Superior temporal gyrus (tissue), 1 donor: ENCODE measurements around the gene GRB10.

Experiments
- DNase-seq: peaks from one replicate; pipeline ENCODE4 v3.0.0-alpha.2; 2016; ENCODE audit errors: extremely low spot score

The GRB10 gene

DNA sequence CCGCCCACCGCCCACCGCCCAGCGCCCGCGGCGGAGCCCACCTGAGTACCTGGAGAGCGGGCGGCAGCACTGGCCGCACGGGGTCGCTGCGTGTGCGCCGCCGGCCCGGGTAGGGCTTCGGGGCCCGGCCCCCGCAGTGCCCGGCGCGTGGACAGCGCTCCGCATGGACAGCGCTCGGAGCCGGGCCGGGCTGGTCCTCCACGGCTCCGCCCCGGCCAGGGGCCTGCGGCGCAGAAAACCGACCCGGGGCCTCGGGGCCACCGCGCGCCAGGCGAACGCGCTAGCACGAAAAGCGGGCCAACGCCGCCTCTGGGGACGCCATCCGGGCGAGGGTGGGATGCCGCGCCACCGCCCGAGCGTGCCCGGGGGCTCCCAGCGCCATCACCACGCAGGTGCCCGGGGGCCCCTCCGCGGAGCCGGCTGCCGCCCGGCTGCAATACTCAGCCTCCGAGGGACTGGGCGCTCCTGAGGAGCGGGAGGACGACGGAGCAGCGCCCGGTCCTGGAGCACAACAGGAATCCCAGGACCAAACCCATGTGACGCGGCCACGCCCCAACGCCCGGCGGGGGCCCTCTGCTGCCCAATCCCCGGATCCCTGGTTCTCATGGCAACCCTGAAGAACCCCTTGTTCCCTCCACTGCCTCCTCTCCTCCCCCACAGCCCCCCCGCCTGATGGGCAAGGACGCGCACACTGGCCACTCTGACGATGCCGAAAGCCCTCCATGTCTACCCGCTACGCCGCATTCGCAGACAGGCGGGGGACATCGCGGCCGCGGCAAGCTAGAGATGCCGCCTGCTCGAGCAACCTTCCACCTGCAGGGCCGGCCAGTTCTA, at the start of gene GRB10:
Gene GRB10, minus strand, starts transcription at position 522 of the 834 bp plus-strand sequence. CDS start 50,574 bp downstream, outside the sequence.
- DNase-seq, result peak; percentile 79

DNA sequence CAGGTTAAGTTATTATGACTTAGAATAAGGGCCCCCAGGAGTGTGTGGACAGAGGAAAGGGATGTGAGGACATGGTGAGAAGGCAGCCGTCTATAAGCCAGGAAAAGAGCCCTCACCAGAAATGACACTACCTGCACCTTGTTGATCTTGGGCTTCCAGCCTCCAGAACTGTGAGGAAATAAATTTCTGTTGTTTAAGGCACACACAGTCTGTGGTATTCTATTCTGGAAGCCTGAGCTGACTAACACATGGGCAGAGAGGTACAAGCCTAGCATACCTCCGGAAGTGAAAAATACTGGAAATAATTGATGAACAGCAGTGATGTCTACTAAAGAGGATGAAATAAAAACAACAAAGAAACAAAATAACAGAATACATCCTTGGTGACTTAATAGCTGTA, 46.1 kb upstream of the GRB10 start:
- no peak for DNase-seq

DNA sequence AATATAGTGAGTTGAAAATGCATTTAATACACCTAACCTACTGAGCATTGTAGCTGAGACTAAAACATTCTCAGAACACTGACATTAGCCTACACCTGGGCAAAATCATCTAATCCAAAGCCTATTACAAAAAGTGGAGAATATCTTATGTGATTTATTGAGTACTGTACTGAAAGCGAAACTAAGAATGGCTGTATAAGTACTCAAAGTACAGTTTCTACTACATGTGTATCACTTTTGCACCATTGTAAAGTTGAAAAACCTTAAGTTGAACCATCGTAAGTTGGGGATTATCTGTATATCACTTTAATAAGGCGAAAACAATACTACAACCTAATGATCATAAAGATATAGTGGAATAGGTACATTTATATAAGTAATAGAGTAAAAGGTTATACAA, 45.4 kb upstream of the GRB10 start:
- no peak for DNase-seq

DNA sequence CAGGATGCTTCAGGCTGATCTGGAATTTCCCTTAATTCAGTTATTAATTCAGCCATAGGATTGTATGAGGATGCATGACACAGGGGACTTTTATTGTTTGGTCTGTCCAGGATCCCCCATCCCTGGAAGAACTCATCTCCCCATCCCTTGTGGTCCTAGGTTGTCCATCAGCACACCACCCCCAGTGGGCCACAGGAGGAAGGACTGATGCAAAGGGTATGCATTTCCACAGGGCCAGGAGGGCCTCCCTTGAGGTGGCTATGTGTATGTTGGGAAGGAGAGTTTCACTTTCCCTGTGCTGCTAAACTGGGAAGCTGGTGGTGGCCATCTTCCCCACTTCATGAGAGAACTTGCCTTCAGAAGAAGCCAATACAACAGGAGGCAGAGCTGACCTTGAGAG, 44.6 kb upstream of the GRB10 start:
- no peak for DNase-seq

DNA sequence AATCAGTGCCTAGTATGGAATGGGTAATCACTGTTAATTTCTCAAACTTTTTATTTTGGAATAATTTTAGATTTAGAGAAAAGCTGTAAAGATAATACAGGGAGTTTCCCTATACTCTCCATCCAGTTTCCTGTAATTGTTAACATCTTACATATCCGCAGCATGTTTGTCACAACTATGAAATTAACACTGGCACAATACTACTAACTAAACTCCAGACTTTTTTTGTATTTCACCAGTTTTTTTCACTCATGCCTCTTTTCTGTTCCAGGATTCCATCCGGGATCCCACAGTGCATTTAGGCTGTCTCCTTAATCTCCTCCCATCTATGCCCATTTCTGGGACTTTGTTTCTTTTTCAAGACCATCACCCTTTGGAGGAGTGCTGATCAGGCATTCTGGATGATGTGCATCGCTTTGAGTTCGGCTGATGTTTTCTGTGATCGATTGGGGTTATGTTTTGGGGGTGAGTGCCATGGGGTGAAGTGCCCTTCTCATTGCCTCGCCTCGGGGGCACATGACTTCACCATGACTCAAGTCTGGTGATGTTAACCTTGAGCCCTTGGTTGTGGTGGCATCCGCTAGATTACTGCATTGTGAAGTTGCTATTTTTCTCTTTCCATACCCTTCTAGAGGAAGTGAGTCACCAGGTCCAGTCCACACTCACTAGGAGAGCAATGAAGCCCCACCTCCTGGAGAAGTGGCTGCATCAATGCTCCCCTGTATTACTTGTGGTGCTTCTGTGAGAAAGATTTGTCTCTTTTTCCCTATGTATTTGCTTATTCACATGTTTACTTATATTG, 43.9 kb upstream of the GRB10 start:
- DNase-seq, result no peak

DNA sequence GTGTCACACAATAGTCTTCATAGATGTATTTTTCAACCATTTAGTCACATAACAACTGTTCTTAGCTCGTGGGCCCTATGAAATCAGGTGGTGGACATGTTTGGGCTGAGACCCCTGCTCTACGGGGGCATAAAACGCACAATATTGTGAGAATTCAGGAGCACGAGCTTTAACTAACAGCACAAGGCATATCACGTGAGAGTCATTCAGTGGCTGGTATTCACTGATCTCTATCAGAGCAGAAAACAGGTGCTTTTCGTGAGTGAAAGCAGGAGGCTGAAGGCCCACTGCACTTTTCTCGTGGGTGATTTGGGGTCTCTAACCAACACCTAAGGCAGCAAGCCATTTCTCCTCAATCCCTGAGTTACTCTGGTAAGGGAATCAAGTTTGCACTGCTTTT, 42.8 kb upstream of the GRB10 start:
- no peak for DNase-seq

DNA sequence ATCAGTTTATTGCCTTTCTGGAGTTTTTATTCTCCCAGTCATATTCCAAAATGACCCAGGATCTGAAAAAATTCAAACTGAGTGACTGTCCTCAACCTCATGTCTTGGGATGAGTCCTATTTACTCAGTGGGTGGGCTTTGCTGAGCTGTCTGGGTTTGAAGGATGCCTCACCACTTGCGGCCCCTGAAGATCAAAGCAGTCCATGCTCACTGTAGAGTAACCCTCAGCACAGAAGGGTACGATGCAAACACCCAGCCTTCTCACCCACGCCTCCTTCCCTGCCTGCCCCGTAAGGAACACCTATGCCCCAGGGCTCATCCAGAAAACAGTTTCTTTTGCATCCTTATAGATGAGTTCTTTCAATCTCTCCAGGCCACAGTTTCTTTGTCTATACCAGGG, 42.2 kb upstream of the GRB10 start:
- no peak for DNase-seq

DNA sequence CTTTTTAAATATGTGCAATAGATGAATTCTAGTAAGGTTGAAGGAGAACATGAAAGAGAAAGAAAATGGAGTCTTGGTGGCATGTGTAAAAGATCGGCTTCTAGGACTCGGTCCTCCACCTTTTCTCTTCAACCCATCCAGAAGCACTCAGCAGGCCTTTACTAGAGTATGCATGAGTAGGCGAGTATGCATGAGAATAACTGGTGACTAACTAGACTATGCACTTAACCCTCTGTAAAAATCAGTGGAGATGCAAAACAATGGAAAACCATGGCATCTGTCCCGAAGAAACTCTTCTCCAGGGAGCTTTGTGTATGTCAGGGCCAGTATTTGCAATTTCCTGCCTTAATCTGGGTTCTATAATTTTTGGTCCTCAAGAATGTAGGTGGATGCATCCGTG, 40.0 kb upstream of the GRB10 start:
- DNase-seq, result no peak

DNA sequence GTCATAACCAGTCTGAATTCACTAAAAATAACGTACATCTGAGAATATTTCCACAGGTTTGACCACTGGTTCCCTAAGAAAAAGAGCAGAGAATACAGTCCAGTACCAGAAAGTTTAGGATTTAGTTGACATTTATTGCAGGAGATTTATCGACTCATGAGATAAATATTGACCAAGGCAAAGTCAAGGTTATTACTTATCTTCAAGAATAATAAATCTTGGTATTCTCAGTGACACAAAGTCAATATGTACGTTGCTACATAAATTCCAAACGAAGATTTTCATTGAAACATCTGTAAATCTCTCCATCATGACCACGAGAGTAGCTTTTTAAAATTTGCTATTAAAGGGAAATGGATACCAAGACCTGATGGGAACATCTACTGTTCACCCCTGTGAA, 39.4 kb upstream of the GRB10 start:
- no peak for DNase-seq

DNA sequence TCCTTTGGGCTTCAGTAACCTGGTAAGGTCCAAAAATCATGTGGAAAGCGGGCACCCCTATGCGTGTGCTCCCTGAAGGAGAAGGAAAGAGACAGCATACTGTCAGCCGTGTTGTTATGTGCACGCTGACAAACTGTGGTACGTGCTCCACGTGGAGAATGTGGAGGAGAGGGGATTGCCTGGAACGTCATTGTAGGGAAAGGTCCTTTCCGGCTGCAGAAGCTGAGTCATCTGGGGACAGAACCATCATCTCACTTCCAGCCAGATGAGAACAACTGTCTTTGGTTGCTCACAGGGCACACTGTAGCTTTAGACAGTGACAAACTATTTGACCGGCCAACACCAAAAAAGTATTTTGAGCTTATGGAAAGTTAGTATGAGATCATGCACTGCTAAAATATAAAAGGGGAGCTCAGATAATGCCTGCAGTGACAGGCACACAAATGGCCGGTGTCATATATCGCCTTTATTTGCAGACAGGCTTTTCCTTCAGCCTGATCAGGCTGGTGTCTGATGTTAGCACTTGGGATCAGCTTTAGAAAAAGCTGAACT, 38.8 kb upstream of the GRB10 start:
- no peak for DNase-seq

DNA sequence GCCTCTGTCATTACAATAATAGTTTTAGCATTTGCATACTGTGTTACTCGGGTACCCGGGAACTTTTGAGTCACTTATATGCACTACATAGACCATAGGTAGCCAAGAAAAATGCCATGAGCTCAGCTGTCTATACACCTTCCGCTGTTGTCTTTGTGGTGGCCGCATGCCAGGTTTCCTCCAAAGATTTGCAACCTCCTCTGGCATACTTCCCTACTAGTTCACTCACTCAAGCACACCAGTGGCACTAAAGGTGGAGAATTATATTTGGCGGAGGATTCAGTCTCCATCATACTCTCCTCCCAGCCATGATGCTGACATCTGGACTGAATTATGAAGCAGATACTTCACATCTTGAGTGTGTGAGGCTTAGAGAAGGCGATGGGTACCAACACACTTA, 35.6 kb upstream of the GRB10 start:
- DNase-seq, result no peak

DNA sequence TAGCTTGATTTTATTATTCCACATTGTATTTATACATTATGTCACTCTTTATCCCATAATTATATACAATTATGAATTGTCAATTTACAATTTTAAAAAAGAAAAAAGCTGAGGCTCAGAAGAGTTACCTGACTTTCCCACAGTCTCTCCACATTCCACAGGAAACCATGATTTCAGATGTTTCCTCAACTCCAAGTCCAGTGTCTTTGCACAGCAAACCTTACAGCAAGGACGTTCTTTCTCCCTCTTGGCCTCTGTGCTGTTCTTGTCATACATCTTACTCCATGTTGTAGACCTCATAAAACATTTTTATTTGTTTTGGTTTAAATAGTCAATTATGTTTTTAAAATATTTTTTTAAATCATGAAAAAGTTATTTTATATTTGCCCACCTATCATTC, 34.9 kb upstream of the GRB10 start:
- no peak for DNase-seq

DNA sequence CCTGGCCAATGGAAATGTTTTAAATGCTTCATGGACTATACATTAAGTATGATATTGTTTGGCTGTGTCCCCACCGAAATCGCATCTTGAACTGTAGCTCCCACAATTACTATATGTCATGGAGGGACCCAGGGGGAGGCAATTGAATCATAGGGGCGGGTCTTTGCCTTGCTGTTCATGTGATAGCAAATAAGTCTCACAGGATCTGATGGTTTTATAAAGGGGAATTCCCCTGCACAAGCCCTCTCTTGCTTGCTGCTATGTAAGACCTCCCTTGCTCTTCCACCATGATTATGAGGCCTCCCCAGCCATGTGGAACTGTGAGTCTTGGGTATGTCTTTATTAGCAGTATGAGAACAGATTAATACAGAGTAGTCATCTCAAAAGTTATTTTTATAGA, 32.4 kb upstream of the GRB10 start:
- DNase-seq, result no peak

DNA sequence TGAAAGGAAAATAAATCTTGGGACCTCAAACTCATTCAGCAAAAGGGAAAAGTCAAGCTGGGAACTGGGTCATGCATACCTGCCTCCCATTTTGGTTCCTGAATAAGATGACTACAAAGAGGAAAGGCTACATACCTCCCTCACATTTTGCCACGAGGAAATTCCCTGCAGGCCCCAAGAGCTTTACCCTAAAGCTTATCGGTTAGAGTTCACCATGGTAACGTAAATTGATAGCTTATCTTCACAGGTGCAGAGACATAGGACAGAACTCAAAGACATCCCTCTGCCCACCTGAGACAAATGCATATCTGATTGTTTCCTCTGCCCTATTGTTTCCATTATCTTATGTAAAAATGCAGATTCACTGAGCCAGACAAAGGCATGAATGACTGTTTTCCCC, 31.5 kb upstream of the GRB10 start:
- DNase-seq, result no peak

DNA sequence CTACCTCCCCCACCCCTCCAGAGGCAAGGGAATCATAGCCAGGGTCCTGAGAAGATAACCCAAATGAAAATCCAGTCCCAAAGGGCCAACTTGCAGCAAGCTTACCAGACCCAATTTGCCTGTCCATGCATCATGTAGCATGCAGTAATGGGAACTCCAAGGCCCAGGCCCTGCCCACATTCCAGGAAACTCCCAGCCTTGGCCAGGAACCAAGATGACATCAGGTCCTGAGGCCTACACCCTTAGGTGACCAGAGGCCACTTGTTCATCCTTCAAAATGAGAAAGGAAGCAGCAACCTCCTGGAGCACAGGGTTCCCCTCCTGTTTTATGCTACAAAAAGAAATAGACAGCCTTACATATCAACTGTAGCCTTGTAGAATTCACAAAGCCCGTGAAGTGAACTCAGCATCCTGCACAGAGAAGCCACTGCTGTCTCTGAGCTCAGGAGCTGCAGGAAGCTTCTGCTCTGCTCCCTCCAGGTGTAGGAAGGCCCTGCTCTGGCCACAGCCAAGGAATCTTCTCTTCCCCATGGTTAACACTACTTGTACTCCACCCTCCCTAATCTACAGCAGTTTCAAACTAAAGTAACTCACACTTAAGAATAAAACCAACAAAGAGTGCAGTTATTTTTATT, 30.3 kb upstream of the GRB10 start:
- no peak for DNase-seq

DNA sequence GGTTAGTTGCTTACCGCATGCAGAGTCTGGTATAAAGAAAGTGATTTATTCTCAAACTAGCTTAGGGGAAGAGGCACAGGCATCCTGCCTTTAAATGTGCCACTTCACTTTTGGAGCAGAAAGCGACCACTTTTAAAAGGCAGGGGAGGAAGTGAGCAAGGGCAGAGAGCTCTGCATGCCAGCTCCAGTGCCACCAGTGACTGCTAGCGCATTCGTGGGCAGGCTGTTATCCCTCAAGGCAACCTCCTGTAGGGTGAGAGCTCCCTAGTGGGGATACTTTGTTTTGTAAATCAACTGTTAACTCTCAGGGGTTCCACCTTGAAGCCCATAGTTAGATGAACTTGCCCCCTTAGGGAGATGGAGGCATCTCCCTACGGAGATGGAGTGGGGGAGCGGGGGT, 29.4 kb upstream of the GRB10 start:
- no peak for DNase-seq

DNA sequence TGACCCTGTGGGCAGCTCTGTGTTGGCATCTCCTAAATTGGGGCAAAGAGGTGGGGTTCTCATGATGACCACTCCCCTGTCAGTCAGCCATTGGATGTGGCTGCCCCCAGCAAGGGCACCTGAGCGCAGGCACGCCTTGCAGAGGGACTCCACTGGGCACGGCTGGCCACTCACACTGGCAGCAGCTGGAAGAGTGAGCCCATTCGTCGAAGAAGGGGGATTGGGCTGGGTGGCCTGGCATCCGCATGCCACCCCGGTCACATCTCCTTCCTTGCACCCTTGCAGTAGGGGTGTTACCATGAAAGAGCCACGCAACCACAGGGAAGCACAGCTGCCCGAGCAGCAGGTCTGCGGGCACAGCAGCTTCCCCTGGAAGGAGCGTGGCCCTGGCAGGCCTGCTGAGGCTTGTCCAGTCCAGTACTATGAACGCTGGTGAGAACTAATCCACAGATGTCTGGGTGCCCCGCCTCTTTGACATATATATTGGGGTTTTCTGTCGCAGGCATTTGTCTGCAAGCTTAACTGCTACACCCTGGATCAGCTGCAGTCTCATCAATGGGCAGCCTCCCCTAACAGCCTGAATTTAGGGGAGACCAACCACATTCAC, 25.7 kb upstream of the GRB10 start:
- no peak for DNase-seq

DNA sequence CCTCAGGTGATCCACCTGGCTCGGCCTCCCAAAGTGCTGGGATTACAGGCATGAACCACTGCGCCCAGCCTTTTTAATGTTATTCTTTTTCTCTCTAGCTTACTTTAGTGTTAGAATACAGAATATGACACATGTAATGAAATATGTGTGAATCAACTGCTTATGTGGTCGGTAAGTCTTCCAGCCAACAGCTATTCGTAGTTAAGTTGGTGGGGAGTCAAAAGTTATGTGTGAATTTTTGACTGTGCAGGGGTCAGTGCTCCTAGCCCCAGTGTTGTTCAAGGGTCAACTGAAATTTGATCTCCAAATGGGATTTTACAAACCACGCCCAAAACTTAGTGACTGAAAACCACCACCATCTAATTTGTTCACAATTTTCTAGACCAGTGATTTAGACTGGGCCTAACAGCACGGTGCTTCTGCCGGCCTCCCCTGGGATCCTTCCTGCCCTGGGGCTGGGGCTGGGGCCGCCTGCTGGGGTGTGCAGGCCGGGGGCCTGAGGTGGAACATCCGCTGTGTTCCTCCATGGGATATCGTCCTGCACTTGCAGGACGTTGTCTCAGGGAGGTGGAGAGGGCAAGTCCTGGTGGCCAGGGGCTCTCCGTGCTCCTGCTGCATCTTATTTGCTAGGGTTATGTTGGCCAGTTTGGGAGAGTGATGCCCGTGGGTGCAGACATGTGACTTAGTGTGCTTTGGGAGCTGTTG, 24.5 kb upstream of the GRB10 start:
- DNase-seq, result no peak

DNA sequence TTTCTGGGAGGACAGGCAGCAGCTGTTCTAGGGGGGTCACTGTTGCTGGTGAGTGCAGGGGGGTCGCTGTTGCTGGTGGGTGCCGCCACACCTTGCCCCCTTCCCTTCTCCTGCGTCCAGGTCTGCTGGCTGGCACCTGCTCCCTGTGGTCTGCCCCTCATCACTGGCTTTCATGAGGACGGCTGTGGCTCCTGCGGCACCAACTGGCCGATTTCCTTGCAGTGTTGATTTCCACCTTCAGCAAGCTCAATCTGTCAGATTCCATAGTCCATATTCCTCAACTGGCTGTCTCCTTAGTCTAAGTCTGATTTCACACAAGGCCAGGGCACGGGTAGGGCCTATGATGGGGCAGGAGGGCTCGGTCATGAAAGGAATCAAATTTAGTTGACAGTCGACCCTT, 23.4 kb upstream of the GRB10 start:
- DNase-seq, result no peak

DNA sequence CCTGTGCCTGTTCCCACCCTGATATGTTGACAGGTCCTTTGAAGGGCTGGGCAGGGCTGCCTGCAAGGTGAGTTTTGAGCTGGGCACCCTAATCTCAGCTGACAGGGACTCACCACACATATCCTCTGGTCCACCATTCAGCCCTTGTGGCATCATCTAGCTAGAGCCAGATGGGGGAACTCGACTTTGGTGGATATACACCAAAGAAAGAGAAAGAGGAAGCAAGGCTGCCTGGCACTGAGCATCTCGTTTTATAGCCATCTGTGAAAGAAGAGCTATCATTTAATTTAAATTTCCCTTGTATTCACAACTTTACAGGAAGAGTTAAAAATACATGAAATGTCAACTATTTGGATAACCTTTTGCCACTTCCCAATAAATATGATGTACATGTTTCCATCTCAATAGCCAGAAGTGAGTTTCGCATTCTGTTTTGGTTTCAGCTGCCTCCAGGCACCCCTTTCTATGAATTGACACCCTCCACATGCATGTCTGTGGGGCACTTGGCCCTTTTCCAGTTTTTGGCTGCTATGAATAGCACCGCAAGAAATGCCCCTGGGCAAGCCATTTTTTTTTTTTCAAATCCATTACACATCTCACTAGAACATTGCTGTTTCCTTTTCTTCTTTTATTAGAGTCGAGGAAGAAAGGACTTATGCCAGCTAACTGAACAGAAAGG, 22.9 kb upstream of the GRB10 start:
- DNase-seq, result no peak
